Vagina (tissue), 2 donors: ENCODE results near the gene SNX3.

Experiments
- POLR2A ChIP-seq, 2 donors: fragments of 450-650 bp; IDR thresholded peaks; one replicate each; pipeline ENCODE4 v1.6.1; 2017; ENCODE audit warnings: antibody characterized with exemption in 2 of 2, mild to moderate bottlenecking in 2 of 2, moderate library complexity in 2 of 2
- POLR2AphosphoS5 ChIP-seq, 2 donors: sonication (generic); formaldehyde crosslinking; IDR thresholded peaks; one replicate each; pipeline ENCODE4 v1.9.0; 2017; ENCODE audit warnings: antibody characterized with exemption in 2 of 2, mild to moderate bottlenecking in 2 of 2, low read depth in 1 of 2; ENCODE audit not compliant: insufficient read depth in 1 of 2
- TF ChIP-seq, protein P1 (sequence below), 3 experiments: fragments of 450-650 bp in 2 of 3; fragments of 200-600 bp in 1 of 3; sonication (generic) in 1 of 3; IDR thresholded peaks; one replicate each; pipeline ENCODE4 v1.5.1; 2017 to 2019; ENCODE audit warnings: antibody characterized with exemption in 3 of 3, mild to moderate bottlenecking in 2 of 3, moderate library complexity in 2 of 3

- TF ChIP-seq, protein P1, sequence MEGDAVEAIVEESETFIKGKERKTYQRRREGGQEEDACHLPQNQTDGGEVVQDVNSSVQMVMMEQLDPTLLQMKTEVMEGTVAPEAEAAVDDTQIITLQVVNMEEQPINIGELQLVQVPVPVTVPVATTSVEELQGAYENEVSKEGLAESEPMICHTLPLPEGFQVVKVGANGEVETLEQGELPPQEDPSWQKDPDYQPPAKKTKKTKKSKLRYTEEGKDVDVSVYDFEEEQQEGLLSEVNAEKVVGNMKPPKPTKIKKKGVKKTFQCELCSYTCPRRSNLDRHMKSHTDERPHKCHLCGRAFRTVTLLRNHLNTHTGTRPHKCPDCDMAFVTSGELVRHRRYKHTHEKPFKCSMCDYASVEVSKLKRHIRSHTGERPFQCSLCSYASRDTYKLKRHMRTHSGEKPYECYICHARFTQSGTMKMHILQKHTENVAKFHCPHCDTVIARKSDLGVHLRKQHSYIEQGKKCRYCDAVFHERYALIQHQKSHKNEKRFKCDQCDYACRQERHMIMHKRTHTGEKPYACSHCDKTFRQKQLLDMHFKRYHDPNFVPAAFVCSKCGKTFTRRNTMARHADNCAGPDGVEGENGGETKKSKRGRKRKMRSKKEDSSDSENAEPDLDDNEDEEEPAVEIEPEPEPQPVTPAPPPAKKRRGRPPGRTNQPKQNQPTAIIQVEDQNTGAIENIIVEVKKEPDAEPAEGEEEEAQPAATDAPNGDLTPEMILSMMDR (IDR thresholded peaks at IDR 0.05): no peak
- TF ChIP-seq POLR2A (IDR thresholded peaks at IDR 0.05) (no peak), POLR2AphosphoS5 (IDR thresholded peaks at IDR 0.05; ENCODE audit: insufficient read depth in 1 of 2, low read depth in 1 of 2) (no peak)
These were observed 12.8 kb downstream of the SNX3 start for GRCh38 chr6:108247965-108248536.
